ENCODE results near the gene NUMA1.

NUMA1 gene

GRCh38 chr11:72102631-72102945 is 22.2 kb upstream of the NUMA1 start:
- DNase-seq: no peak

GRCh38 chr11:72102162-72102561 is 21.8 kb upstream of the NUMA1 start:
- no peak for DNase-seq

DNA sequence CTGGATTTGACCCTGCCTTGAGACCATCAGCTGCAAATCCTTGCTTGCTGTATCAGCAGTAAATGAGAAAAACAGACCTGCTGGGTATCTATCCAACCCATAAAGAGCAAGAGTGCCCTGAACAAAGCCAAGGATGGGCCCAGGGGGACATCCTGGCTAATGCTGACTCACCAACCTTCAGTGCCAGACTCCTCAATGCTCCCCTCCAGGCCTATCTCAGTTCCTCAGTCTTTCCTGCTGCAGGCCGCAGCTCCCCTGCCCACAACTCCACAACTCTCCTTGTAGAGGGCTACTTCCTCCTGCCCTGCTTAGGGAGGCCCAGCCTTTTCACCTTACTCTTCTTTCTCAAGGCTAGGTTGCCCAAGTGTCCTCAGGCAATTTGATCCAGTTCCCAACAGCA is 20.1 kb upstream of the NUMA1 start:
- no peak for DNase-seq

- DNase-seq: no peak
Observed at GRCh38 chr11:72100009-72100408, 19.7 kb upstream of the NUMA1 start.

DNA sequence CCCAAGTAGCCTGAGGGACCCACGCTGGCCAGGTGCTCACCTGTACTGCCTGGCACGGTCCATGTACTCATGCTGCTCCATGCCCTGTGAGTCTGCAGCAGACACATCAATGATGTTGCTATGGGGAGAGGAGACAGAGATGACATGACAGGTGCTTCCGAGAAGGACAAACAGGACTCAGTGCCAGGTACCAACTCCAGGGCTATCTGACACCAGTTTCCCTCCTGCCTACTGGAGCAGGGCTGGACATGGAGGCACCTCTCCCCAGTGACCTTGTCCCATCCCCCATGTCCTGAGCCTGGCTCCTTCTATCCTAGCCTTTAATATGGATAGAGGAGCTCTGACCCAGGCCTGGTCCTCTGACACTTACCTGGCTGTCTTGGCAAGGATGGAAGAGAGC is 18.4 kb upstream of the NUMA1 start:
- no peak for DNase-seq

- peak; percentile 13 to 42 (median 39) for DNase-seq
Observed at GRCh38 chr11:72091292-72091691, 10.9 kb upstream of the NUMA1 start.

- no peak for DNase-seq
Observed at GRCh38 chr11:72088076-72088808, 7.9 kb upstream of the NUMA1 start.

GRCh38 chr11:72085621-72086351 is 5.4 kb upstream of the NUMA1 start:
- no peak for DNase-seq

GRCh38 chr11:72084965-72085364 is 4.6 kb upstream of the NUMA1 start:
- DNase-seq: no peak

GRCh38 chr11:72084076-72084475 is 3.7 kb upstream of the NUMA1 start:
- no peak for DNase-seq

DNA sequence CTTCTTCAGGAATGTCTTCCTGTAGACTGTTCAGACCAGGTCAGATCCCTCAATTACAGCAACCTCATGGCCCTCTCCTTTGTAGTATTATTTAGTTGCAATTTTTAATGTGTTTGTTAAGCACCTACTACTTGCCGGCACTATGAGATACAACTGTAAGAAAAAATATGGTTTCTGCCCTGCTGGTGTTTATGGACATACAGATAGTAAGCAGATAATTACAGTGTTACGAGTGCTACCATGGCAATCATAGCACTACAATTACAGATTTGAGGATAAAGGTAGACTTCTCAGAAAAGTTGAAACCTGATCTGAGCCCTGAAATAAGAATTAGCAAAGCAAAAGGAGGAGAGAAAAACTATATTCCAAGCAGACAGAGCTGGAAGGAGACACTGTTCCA is 3.1 kb upstream of the NUMA1 start:
- DNase-seq: no peak

DNA sequence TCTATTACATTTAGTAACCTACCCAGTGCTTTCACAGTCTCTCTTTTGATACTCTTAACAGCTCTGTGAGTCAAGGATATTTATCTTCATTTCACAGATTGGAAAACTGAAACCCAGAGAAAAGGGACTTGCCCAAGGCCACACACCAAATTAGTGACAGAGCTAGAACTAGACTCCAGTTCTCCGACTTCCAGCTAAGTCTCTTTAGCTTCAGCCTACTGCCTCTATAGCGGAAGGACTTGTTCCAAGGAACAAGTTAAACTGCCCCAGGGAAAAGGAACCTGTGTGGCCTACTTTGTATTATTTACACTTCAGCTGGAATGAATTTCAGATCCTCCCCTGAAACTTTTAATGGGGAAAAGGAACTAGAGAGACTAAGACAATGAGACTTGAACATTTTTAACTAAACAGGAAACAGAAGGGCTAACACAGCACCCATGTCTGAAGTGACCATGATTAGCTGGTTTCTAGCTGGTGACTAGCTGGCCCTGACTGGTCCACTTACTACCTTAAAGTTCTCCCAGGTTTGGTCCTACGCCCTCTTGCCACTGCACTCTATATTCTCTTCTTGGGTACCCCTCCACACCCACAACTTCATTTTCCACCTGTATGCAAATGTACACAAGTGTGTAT is 1.6 kb upstream of the NUMA1 start:
- DNase-seq: no peak

- no peak for DNase-seq
Observed at GRCh38 chr11:72081184-72081644, 872 bp upstream of the NUMA1 start.

GRCh38 chr11:72079819-72080325 is 470 bp downstream of the NUMA1 start:
- no peak for DNase-seq

GRCh38 chr11:72078477-72078876 is 1.9 kb downstream of the NUMA1 start:
- DNase-seq: no peak

- DNase-seq: no peak
Observed at GRCh38 chr11:72075756-72076155, 4.6 kb downstream of the NUMA1 start.

- DNase-seq: no peak
Observed at GRCh38 chr11:72075109-72075508, 5.2 kb downstream of the NUMA1 start.

DNA sequence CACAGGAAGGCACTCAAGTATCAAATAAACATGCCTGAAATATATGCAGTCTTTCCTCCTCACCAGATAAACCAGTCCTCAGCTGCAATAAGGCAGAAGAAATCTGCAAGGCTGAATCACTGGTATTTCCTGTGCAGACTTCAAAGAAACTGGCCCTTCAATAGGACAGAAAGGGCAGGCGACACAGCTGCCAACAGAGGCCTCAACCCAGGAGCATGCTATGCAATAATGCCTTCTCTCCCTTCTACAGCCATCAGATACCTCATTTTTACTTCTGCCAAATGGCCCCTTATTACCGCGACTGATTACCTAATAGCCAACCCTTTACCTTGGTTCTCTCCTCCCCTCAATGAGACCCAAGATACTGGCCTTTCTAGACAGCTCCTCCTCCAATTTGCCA is 8.0 kb downstream of the NUMA1 start:
- DNase-seq: no peak

GRCh38 chr11:72070491-72070890 is 9.9 kb downstream of the NUMA1 start:
- DNase-seq: no peak

- DNase-seq: no peak
Observed at GRCh38 chr11:72069787-72070251, 10.5 kb downstream of the NUMA1 start.

DNA sequence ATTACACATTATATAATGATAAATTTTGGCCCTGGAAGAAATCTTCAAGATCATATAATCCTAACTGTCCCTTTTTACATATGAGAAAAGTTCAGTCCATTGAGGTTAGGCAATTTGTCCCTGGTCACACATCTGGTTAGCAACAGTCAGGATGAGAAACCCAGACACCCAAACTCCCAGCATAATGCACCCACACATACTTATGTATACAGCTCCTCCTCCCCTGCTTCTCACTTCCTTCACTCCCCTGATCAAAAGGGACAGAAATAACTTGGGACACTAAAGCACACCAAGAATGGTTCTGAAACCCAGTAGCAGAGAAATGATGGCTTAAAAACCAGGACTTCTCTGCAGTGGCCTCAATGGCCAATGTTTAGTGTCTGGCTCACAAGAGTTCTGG is 11.1 kb downstream of the NUMA1 start:
- no peak for DNase-seq

GRCh38 chr11:72067676-72068075 is 12.7 kb downstream of the NUMA1 start:
- DNase-seq: no peak

GRCh38 chr11:72067266-72067665 is 13.1 kb downstream of the NUMA1 start:
- DNase-seq: no peak

DNA sequence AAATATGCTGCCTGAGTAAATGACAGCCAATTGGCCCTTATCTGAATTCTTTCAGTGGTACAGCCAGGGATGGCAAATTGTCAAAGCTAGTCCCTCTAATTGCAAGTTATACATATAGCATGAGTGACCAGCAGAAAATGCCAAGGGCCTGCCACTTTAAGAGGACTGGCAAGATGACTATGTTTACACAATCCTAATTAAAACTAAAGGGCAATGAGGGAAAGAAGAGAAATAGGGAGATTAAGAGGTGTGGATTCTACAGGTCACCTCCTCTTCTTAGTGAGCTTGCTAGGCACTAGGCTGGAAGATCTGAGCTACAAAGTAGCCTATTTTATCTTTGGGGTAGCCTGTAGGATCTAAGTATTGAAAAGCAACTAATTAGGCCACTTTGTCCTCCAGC is 13.5 kb downstream of the NUMA1 start:
- DNase-seq: no peak

Measured in activated CD4-positive, CD25-positive, alpha-beta regulatory T cell (primary cell).